Measurements from ENCODE around the gene AGPAT1. TPM values are rescaled to one million over a fixed set of nuclear protein-coding genes. Genes with fewer than 3 reads are reported as not detected.

The AGPAT1 gene
- total RNA-seq, 2 donors from 2014 or later = 33.2 to 35.0 TPM

GRCh38 chr6:32167154-32167760 is 8.6 kb downstream of the AGPAT1 start:
- Mint-ChIP-seq H3K27ac (peak overlapping the region; percentile 4 to 87), H3K36me3 (peaks cover 0 to 14% of the 10 kb centered on the region in 2 donors), H3K9me3 (no peaks in the 10 kb centered on the region)
- no peak for DNase-seq (ENCODE audit: low spot score in 2 of 2)
- ATAC-seq = no peak

DNA sequence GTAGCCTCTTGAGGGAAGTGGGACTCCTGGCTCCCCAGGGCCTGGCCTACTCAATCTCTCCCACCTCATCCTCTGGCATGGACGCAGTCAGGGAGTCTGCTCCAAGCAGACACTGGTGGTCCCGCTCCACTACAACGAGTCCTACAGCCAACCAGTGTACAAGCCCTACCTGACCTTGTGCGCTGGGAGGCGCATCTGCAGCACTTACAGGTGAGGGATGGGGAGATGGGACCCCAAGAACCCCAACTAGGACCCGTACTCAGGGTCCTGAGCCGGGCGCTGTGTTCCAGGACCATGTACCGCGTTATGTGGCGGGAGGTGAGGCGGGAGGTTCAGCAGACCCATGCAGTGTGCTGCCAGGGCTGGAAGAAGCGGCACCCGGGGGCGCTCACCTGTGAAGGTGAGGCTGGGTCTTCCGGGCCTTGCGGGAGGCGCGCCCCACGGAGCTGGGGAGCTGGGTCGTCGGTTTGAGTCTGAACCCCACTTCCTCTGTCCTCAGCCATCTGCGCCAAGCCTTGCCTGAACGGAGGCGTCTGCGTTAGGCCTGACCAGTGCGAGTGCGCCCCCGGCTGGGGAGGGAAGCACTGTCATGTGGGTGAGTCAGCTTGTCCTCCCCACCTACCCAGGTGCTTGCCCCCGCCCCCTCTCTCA is 9.3 kb downstream of the AGPAT1 start:
- H3K36me3 Mint-ChIP-seq = peaks cover 0 to 14% of the 10 kb centered on the region in 2 donors
- DNase-seq (ENCODE audit: low spot score in 2 of 2) (no peak), ATAC-seq (no peak)
- H3K27ac Mint-ChIP-seq = no peak overlapping the region
- no peaks in the 10 kb centered on the region for H3K9me3 Mint-ChIP-seq

GRCh38 chr6:32164295-32164694 is 11.6 kb downstream of the AGPAT1 start, which contains the start of gene EGFL8:
Gene EGFL8, plus strand, starts transcription at chr6:32164595. Its CDS starts 1,571 bp downstream, at chr6:32166166.
- Mint-ChIP-seq H3K27ac (peak within 1 kb of the TSS; percentile 17 to 33), H3K36me3 (peaks cover 0 to 4% of the 10 kb centered on the region in 2 donors), H3K9me3 (no peaks in the 10 kb centered on the region)
- no peak for DNase-seq (ENCODE audit: low spot score in 2 of 2)
- ATAC-seq = no peak

DNA sequence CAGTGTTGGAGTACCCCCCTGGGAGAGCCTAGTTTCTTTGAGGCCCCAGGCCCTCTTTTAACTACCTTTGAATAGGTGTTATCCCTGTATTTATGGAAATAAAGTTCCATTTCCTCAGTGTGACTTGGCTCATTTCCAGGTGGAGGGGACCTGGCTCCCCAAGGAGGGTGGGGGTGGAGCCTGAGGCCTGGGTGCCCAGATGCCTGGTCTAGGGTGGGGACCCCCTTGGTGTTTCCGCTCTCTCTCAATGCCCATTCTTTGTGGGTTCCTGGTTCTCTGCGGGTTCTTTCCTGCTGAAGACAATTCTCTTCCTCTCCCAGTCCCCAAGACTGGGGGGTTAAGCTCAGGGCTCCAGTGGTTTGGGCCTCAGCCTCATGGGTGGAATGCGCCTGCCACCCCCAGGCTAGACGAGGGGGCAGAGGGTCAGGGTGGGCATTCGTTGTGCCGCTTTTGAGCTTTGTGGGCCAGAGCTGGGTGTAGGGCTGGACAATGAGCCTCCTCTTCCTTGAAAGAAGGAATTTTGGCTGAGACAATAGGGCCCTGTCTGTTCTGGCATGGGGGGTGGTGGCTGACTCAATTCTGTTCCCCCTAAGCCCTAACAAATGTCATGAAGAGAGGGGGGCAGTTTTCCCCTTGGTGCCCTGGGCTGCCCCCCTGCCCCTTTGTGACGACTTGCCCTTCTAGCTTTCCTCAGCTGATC is 12.2 kb downstream of the AGPAT1 start:
- H3K9me3 Mint-ChIP-seq = no peaks in the 10 kb centered on the region
- peak overlapping the region; percentile 17 to 33 for H3K27ac Mint-ChIP-seq
- ATAC-seq = no peak

DNA sequence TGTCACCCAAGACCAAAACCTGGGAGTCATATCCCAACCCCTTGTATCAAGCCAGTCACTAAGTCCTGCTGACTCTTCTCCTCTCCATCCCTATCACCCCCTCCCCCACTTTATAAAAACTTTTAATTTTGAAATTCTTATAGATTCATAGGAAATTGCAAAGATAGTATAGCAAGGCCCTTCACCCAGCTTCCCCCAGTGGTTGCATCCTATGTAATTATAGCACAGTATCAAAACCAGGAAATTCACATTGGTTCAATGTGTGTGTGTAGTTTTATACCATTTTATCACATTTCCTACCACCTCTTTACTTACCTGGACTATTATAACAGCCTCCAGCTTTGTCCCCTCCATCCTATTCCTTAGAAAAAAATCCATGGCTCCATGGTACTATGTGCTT is 17.8 kb downstream of the AGPAT1 start:
- Mint-ChIP-seq H3K36me3 (peaks cover 14 to 15% of the 10 kb centered on the region in 2 donors), H3K9me3 (no peaks in the 10 kb centered on the region), H3K27ac (no peak overlapping the region)
- DNase-seq (ENCODE audit: low spot score in 2 of 2) (no peak), ATAC-seq (no peak)

More for the DNA sequence above, 12.2 kb downstream of the AGPAT1 start:
- DNase-seq (ENCODE audit: low spot score in 2 of 2) = no peak
- H3K36me3 Mint-ChIP-seq = peaks cover 0 to 4% of the 10 kb centered on the region in 2 donors

GRCh38 chr6:32156891-32157290 is 19.0 kb downstream of the AGPAT1 start:
- no peak for ATAC-seq
- no peak overlapping the region for H3K27ac Mint-ChIP-seq
- H3K9me3 Mint-ChIP-seq = no peaks in the 10 kb centered on the region
- peaks cover 11 to 14% of the 10 kb centered on the region in 2 donors for H3K36me3 Mint-ChIP-seq
- DNase-seq (ENCODE audit: low spot score in 2 of 2) = no peak

DNA sequence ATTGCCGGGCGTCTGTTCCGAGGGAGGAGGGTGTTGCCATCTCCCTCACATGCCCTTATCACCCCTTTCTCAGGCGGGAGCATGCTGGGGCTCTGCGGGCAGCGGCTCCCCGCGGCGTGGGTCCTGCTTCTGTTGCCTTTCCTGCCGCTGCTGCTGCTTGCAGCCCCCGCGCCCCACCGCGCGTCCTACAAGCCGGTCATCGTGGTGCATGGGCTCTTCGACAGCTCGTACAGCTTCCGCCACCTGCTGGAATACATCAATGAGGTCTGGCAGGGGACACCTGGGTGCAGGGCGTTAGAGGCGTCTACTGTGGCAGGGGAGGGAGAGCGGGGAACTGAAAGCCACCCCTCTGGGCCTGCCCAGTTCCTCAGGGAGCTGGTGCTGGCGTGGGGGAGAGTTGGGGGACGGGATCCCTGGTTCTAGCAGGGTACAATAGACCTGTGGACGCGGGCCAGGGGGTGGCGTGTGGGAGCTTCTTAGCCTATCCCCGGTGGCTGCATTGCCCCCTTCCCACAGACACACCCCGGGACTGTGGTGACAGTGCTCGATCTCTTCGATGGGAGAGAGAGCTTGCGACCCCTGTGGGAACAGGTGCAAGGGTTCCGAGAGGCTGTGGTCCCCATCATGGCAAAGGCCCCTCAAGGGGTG is 21.2 kb downstream of the AGPAT1 start:
- DNase-seq (ENCODE audit: low spot score in 2 of 2) (peak; percentile 64 to 76), ATAC-seq (peak; percentile 79 to 88)
- peak overlapping the region; percentile 83 to 95 for H3K27ac Mint-ChIP-seq
- H3K36me3 Mint-ChIP-seq = peaks cover 11 to 14% of the 10 kb centered on the region in 2 donors
- no peaks in the 10 kb centered on the region for H3K9me3 Mint-ChIP-seq

DNA sequence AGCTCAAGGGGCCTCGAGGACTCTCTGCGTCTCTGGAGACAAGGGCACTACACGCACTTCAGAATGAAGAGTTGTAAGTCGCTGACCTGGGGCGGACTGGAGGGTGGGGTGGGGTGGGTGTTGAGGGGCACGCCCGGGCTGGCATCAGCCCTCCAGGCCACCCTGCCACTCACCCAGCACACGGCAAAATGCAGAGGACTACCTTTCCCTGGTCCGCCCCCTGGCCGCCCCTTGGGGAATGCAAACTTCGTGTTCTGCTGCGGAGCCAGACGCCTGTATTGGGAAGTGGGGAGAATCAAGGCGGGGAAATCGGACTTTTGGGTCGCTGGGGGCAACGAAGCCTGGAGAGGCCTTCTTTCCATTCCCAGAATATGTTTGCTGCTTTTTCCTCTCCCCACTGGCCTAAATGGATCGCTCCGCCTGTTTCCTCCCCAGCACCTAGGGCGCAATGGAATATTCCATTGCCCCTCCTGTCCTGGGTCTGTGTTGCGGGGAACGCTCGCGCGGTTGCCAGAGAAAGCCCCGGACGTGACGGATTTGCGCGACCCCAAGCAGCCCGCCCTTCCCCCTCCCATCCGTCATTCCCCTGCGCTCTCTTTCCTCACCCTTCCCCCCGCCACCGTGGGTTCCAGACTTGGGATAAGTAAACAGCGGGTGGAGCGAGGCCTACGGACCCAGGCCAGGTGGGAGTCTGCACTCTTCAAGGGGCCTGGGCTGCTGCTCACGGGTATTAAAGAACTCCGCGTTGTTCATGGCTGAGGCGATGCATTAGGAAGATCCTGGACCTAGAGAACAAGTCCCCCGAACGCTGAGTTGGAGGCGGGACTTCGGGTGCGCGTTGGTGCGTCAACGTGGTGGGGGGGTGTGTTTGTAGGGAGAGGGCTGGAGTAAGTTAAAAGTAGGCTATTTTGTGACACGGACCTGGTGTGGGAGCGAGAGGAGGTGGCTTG is 22.0 kb downstream of the AGPAT1 start, which contains the start of gene PPT2:
PPT2 (plus strand) TSS at position 578 of the 950 bp plus-strand sequence. CDS start 454 bp downstream, outside the sequence.
- peaks cover 11 to 17% of the 10 kb centered on the region in 2 donors for H3K36me3 Mint-ChIP-seq
- ATAC-seq = peak; percentile 75 to 80
- peak within 1 kb of the TSS; percentile 83 to 95 for H3K27ac Mint-ChIP-seq
- H3K9me3 Mint-ChIP-seq = no peaks in the 10 kb centered on the region
- peak; percentile 66 to 78 for DNase-seq (ENCODE audit: low spot score in 2 of 2)

DNA sequence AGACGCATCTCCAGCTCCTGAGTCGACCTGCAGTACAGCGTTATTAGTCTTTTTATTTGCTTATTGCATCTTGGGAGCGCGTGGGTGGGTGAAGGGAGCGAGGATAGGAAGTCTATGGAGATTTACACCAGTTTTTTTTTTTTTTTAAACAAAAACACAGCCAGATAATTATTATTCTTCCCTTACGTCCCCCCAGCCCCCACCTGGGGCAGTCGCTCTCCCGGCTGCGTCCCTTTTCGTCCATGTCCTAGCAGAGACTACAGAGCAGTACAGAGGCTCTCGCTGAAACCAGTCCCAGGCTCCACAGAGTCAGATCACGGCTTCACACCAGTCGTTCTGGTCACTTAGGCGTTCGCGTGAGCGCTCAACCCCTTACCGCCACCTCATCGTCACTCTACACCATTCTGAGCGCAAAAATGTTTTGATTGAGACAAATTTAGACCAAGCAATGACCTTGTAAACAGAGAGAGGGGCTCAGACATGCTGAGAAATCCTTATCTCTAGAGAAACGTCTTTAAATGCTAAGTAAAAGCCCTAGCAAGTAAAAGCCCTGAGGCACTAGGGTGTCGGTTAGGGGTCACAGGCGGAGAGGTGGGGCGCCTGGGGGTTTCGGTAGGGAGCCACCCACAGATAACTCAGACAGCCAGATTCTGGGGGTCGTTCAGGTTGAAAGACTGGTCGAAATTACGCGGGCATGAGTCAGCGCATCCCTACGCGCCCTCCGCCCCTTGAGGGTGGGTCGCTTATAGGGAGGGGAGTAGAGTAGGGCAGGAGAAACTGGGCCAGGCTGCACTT is 22.9 kb downstream of the AGPAT1 start:
- peaks cover 7 to 25% of the 10 kb centered on the region in 2 donors for H3K36me3 Mint-ChIP-seq
- ATAC-seq (no peak), DNase-seq (ENCODE audit: low spot score in 2 of 2) (no peak)
- H3K27ac Mint-ChIP-seq = peak overlapping the region; percentile 81 to 83
- H3K9me3 Mint-ChIP-seq = peaks cover 0 to 3% of the 10 kb centered on the region in 2 donors

- peaks cover 7 to 18% of the 10 kb centered on the region in 2 donors for H3K36me3 Mint-ChIP-seq
- DNase-seq (ENCODE audit: low spot score in 2 of 2) (no peak), ATAC-seq (no peak)
- H3K9me3 Mint-ChIP-seq = peaks cover 0 to 4% of the 10 kb centered on the region in 2 donors
- H3K27ac Mint-ChIP-seq = peak within 1 kb of the TSS in 1 of 2 donors; percentile 14
Measured at GRCh38 chr6:32151863-32152768, 23.8 kb downstream of the AGPAT1 start, which contains the start of gene PRRT1. Gene PRRT1, minus strand, starts transcription at chr6:32151939. Its CDS starts 112 bp downstream, at chr6:32151827.

GRCh38 chr6:32151181-32151862 is 24.6 kb downstream of the AGPAT1 start:
- peaks cover 0 to 4% of the 10 kb centered on the region in 2 donors for H3K9me3 Mint-ChIP-seq
- H3K36me3 Mint-ChIP-seq = peaks cover 7 to 18% of the 10 kb centered on the region in 2 donors
- peak overlapping the region in 1 of 2 donors; percentile 14 for H3K27ac Mint-ChIP-seq
- no peak for DNase-seq (ENCODE audit: low spot score in 2 of 2)
- ATAC-seq = no peak

- no peak for ATAC-seq
- H3K36me3 Mint-ChIP-seq = peaks cover 7 to 18% of the 10 kb centered on the region in 2 donors
- H3K27ac Mint-ChIP-seq = no peak overlapping the region
Measured at GRCh38 chr6:32149932-32150870, 25.7 kb downstream of the AGPAT1 start.

More at GRCh38 chr6:32149932-32150870, 25.7 kb downstream of the AGPAT1 start:
- peaks cover 0 to 4% of the 10 kb centered on the region in 2 donors for H3K9me3 Mint-ChIP-seq
- no peak for DNase-seq (ENCODE audit: low spot score in 2 of 2)

Data from activated naive CD4-positive, alpha-beta T cell treated with anti-CD3 and anti-CD28 coated beads, Interleukin-2, amount 50 U/mL, for 72 hours (primary cell).